ENCODE data around the gene MINDY3. TPM values are rescaled to one million over a fixed set of nuclear protein-coding genes. Genes with fewer than 3 reads are reported as not detected.

Gene MINDY3
- total RNA-seq, 4 donors from 2014 or later, result 19.6 to 38.6 (median 24.2) TPM

DNA sequence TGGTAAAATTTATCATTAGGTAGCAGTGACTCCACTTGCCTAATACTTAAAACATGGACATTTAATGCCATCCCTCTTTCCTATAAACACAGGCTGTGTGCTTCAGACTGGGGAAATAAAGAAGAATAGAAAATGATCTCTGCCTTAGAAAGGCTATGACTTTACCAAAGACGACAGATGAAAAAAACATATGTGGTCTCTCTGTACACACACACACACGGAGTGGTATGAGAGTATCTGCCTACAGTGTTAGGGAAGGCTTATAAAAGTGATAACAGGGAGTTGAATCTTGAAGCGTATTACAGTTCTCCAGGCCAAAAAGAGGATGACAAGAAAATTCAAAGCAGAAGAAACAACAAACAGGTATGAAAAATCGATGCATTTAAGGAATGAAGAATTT is 38.2 kb downstream of the MINDY3 start:
- DNase-seq (ENCODE audit: low spot score) (no peak), ATAC-seq (ENCODE audit: low FRiP score) (no peak)
- TF ChIP-seq, protein P1, sequence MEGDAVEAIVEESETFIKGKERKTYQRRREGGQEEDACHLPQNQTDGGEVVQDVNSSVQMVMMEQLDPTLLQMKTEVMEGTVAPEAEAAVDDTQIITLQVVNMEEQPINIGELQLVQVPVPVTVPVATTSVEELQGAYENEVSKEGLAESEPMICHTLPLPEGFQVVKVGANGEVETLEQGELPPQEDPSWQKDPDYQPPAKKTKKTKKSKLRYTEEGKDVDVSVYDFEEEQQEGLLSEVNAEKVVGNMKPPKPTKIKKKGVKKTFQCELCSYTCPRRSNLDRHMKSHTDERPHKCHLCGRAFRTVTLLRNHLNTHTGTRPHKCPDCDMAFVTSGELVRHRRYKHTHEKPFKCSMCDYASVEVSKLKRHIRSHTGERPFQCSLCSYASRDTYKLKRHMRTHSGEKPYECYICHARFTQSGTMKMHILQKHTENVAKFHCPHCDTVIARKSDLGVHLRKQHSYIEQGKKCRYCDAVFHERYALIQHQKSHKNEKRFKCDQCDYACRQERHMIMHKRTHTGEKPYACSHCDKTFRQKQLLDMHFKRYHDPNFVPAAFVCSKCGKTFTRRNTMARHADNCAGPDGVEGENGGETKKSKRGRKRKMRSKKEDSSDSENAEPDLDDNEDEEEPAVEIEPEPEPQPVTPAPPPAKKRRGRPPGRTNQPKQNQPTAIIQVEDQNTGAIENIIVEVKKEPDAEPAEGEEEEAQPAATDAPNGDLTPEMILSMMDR (IDR thresholded peaks at IDR 0.05), result no peak

DNA sequence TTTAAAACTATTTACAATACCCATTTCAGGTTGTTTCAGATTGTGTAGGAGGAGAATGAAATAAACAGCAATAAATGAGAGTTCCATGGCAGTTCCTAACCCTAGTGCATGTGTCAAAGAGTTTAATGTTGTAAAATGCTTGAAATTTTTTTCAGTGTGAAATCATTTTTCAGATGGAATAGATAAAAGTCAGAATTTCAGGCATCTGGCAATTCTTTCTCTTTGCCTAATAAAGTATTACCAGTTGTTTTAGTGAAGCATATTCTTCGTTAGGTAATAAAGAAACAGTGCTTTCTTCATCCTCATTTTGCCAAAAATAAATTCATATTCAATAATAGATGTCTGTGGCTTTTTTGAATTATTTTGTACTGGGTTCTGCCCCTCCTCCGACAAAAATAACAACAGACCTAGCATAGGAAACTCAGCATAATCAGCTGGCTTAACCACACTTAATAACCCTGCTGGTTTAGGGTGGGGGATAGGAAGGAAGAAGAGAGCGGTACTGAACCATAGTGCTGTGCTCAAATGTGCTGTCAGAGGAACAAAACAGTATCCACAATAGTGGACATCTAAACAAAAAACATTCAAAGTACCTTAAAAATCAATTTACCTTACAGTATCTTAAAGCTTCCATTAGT is 39.1 kb downstream of the MINDY3 start:
- TF ChIP-seq, protein P1 (IDR thresholded peaks at IDR 0.05), result no peak
- no peak for ATAC-seq (ENCODE audit: low FRiP score)
- no peak for DNase-seq (ENCODE audit: low spot score)

DNA sequence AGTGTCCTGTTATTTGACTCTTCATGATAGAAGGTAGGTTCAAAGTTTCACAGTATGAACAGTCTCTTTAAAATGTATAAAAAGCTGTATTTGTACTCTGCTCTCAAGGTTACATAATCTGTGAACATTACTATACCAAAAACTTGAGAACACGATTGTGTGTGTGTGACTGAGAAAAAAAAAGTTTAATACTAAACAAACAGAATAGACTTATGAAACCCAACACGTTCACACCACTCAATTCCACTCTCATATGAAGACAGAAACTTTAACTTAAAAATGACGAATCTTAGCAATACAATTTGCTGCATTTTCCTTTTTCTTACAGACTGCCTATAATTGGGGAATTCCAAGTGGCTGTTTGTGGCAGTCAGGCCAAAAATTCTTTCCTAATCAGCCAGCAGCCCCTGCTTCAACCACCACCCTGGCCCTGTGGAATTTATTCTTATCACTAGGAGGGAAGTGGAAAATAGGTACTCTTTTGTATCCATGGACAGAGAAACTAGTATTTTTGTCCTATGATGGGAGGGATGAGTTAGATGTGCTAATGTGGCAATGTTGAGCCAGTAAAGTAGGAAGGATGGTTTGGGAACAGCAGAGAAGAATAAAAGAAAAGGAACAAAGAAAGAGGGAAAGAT is 42.8 kb downstream of the MINDY3 start:
- ATAC-seq (ENCODE audit: low FRiP score) (no peak), DNase-seq (ENCODE audit: low spot score) (no peak)

DNA sequence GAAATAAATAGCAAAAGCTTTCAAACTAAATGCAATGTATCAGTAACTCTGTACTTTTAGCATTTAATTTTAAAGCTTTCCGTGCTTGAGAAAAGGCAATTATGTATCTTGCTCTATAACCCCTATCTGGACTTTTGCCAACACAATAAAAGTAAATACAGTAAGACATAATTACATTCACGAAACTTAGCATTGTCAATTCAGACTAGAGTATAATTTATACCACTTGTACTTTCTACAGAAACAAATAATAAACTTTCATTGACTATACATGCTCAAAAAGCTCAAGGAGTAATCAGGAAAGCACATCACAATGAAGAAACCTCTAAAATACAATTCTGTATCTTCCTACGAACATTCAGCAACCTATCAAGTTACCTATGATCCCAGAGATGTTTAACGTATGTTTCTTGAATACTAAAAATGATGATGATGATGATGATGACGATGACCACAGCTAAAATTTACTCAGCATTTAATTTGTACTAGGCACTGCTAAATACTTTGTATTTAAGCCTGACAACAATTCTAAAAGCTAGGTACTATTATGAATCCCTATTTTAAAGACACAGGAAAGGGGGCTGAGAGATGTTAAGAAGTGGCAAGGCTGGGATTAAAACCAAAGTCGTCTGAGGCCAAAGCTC is 44.9 kb downstream of the MINDY3 start:
- TF ChIP-seq, protein P1 (IDR thresholded peaks at IDR 0.05), result no peak
- DNase-seq (ENCODE audit: low spot score), result no peak

More for the DNA sequence above, 42.8 kb downstream of the MINDY3 start:
- TF ChIP-seq, protein P1 (IDR thresholded peaks at IDR 0.05), result no peak

DNA sequence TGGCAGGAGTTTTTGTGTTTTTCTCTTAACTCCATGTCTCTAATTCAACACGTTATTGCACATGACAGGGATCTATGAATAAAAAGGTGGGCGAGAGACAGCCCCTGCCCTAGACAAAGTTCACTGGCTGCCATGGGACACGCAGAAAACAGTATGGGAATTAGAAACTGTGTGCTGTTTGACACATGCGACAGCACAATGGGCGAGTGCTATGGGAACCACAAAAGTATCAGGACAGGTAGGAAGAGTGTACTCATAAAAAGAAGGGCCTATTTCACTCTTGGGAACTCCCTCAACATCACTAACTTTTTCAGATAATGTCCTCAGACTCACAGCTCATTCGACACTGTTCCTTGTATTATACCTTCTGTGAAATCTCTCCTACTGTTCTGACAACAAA is 45.7 kb downstream of the MINDY3 start:
- no peak for DNase-seq (ENCODE audit: low spot score)
- TF ChIP-seq, protein P1 (IDR thresholded peaks at IDR 0.05), result no peak
- no peak for ATAC-seq (ENCODE audit: low FRiP score)

More for the DNA sequence above, 44.9 kb downstream of the MINDY3 start:
- no peak for ATAC-seq (ENCODE audit: low FRiP score)

DNA sequence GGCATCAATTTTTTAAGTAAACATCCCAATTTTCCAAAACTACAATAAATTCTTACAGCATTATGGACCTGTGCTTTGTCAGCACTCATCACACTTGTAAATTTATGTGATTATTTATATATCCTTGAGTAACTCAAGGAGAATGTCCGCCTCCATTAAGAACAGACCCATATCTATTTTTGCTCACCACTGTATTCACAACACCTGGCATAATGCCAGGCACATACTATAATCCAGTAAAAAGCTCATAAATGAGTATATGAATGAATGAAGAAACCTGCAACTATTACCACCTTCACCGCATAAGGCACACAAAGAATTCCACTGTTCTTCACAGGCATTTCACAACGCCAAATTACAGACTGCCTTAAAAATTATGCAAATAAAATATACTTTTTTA is 46.9 kb downstream of the MINDY3 start:
- TF ChIP-seq, protein P1 (IDR thresholded peaks at IDR 0.05), result no peak
- ATAC-seq (ENCODE audit: low FRiP score) (no peak), DNase-seq (ENCODE audit: low spot score) (no peak)
